Measurements from ENCODE around the gene SMARCAD1. TPM values are rescaled to one million over a fixed set of nuclear protein-coding genes. Genes with fewer than 3 reads are reported as not detected.

The SMARCAD1 gene
- 10 to 100 TPM; 33.6 to 44.5 TPM for total RNA-seq

- peaks cover 3 to 24% of the 10 kb centered on the region in 2 donors for H3K36me3 Mint-ChIP-seq (ENCODE audit: insufficient read depth in 2 of 2)
- peak within 1 kb of the TSS; percentile 97 to 100 for H3K4me3 Mint-ChIP-seq
- peak within 1 kb of the TSS; percentile 100 for H3K27ac Mint-ChIP-seq
- DNase-seq (peak; percentile 86 to 89), ATAC-seq (replicated peaks in 1 of 2) (peak; percentile 97 to 98)
- no peaks in the 10 kb centered on the region for H3K9me3 Mint-ChIP-seq
- H3K4me1 Mint-ChIP-seq (ENCODE audit: low read depth): peaks cover 44% of the 10 kb centered on the region
- no peaks in the 10 kb centered on the region for H3K27me3 Mint-ChIP-seq (ENCODE audit: low read depth)
These were observed at the start of gene SMARCAD1 for GRCh38 chr4:94207469-94208224. Gene SMARCAD1, plus strand, starts transcription at chr4:94207865. Its CDS starts 530 bp downstream, at chr4:94208395.

- ATAC-seq (replicated peaks in 1 of 2): no peak
- H3K4me3 Mint-ChIP-seq: no peak overlapping the region
- no peaks in the 10 kb centered on the region for H3K36me3 Mint-ChIP-seq (ENCODE audit: insufficient read depth in 2 of 2)
These were observed 48.8 kb upstream of the SMARCAD1 start for GRCh38 chr4:94158883-94159282.

GRCh38 chr4:94159790-94160189, 47.9 kb upstream of the SMARCAD1 start:
- DNase-seq: no peak
- H3K27ac Mint-ChIP-seq: no peak overlapping the region
- ATAC-seq (replicated peaks in 1 of 2): no peak

More at GRCh38 chr4:94158883-94159282, 48.8 kb upstream of the SMARCAD1 start:
- no peak for DNase-seq
- Mint-ChIP-seq H3K27ac (no peak overlapping the region), H3K27me3 (ENCODE audit: low read depth) (no peaks in the 10 kb centered on the region), H3K9me3 (no peaks in the 10 kb centered on the region), H3K4me1 (ENCODE audit: low read depth) (peaks cover 11% of the 10 kb centered on the region)

GRCh38 chr4:94160774-94161173, 46.9 kb upstream of the SMARCAD1 start:
- peak in 1 of 2 donors; percentile 1 for DNase-seq
- H3K36me3 Mint-ChIP-seq (ENCODE audit: insufficient read depth in 2 of 2): no peaks in the 10 kb centered on the region
- ATAC-seq (replicated peaks in 1 of 2): peak; percentile 58 to 64
- H3K27me3 Mint-ChIP-seq (ENCODE audit: low read depth): no peaks in the 10 kb centered on the region
- H3K9me3 Mint-ChIP-seq: no peaks in the 10 kb centered on the region
- peaks cover 11% of the 10 kb centered on the region for H3K4me1 Mint-ChIP-seq (ENCODE audit: low read depth)
- H3K27ac Mint-ChIP-seq: no peak overlapping the region
- no peak overlapping the region for H3K4me3 Mint-ChIP-seq

More at GRCh38 chr4:94159790-94160189, 47.9 kb upstream of the SMARCAD1 start:
- Mint-ChIP-seq H3K4me3 (no peak overlapping the region), H3K9me3 (no peaks in the 10 kb centered on the region), H3K4me1 (ENCODE audit: low read depth) (peaks cover 11% of the 10 kb centered on the region), H3K36me3 (ENCODE audit: insufficient read depth in 2 of 2) (no peaks in the 10 kb centered on the region), H3K27me3 (ENCODE audit: low read depth) (no peaks in the 10 kb centered on the region)

GRCh38 chr4:94165256-94165655, 42.4 kb upstream of the SMARCAD1 start:
- H3K27me3 Mint-ChIP-seq (ENCODE audit: low read depth): no peaks in the 10 kb centered on the region
- ATAC-seq (replicated peaks in 1 of 2) (no peak), DNase-seq (no peak)

GRCh38 chr4:94168321-94168720, 39.3 kb upstream of the SMARCAD1 start:
- Mint-ChIP-seq H3K4me3 (no peak overlapping the region), H3K36me3 (ENCODE audit: insufficient read depth in 2 of 2) (no peaks in the 10 kb centered on the region), H3K27ac (no peak overlapping the region), H3K9me3 (peaks cover 0 to 3% of the 10 kb centered on the region in 2 donors), H3K4me1 (ENCODE audit: low read depth) (no peaks in the 10 kb centered on the region), H3K27me3 (ENCODE audit: low read depth) (no peaks in the 10 kb centered on the region)
- ATAC-seq (replicated peaks in 1 of 2): no peak
- DNase-seq: no peak

More at GRCh38 chr4:94165256-94165655, 42.4 kb upstream of the SMARCAD1 start:
- Mint-ChIP-seq H3K27ac (no peak overlapping the region), H3K36me3 (ENCODE audit: insufficient read depth in 2 of 2) (no peaks in the 10 kb centered on the region), H3K9me3 (no peaks in the 10 kb centered on the region), H3K4me3 (no peak overlapping the region), H3K4me1 (ENCODE audit: low read depth) (peaks cover 7% of the 10 kb centered on the region)

- H3K9me3 Mint-ChIP-seq: peaks cover 0 to 3% of the 10 kb centered on the region in 2 donors
- no peak for ATAC-seq (replicated peaks in 1 of 2)
- H3K4me3 Mint-ChIP-seq: no peak overlapping the region
- H3K4me1 Mint-ChIP-seq (ENCODE audit: low read depth): no peaks in the 10 kb centered on the region
- no peak overlapping the region for H3K27ac Mint-ChIP-seq
- H3K36me3 Mint-ChIP-seq (ENCODE audit: insufficient read depth in 2 of 2): no peaks in the 10 kb centered on the region
- H3K27me3 Mint-ChIP-seq (ENCODE audit: low read depth): no peaks in the 10 kb centered on the region
- DNase-seq: no peak
These were observed 37.8 kb upstream of the SMARCAD1 start for GRCh38 chr4:94169803-94170372.

GRCh38 chr4:94171616-94172015, 36.0 kb upstream of the SMARCAD1 start:
- no peaks in the 10 kb centered on the region for H3K36me3 Mint-ChIP-seq (ENCODE audit: insufficient read depth in 2 of 2)
- ATAC-seq (replicated peaks in 1 of 2) (no peak), DNase-seq (no peak)
- H3K4me3 Mint-ChIP-seq: no peak overlapping the region
- peaks cover 0 to 3% of the 10 kb centered on the region in 2 donors for H3K9me3 Mint-ChIP-seq
- H3K27ac Mint-ChIP-seq: no peak overlapping the region
- no peaks in the 10 kb centered on the region for H3K4me1 Mint-ChIP-seq (ENCODE audit: low read depth)
- peaks cover 9% of the 10 kb centered on the region for H3K27me3 Mint-ChIP-seq (ENCODE audit: low read depth)

GRCh38 chr4:94175553-94176261, 32.0 kb upstream of the SMARCAD1 start:
- Mint-ChIP-seq H3K27me3 (ENCODE audit: low read depth) (peaks cover 14% of the 10 kb centered on the region), H3K36me3 (ENCODE audit: insufficient read depth in 2 of 2) (no peaks in the 10 kb centered on the region), H3K9me3 (peaks cover 0 to under 1% of the 10 kb centered on the region in 2 donors), H3K4me1 (ENCODE audit: low read depth) (no peaks in the 10 kb centered on the region), H3K27ac (no peak overlapping the region), H3K4me3 (no peak overlapping the region)
- ATAC-seq (replicated peaks in 1 of 2) (no peak), DNase-seq (no peak)

GRCh38 chr4:94177822-94178221, 29.8 kb upstream of the SMARCAD1 start:
- Mint-ChIP-seq H3K27ac (no peak overlapping the region), H3K27me3 (ENCODE audit: low read depth) (peaks cover 23% of the 10 kb centered on the region), H3K4me1 (ENCODE audit: low read depth) (no peaks in the 10 kb centered on the region), H3K9me3 (no peaks in the 10 kb centered on the region), H3K36me3 (ENCODE audit: insufficient read depth in 2 of 2) (no peaks in the 10 kb centered on the region), H3K4me3 (no peak overlapping the region)
- DNase-seq (no peak), ATAC-seq (replicated peaks in 1 of 2) (no peak)

- Mint-ChIP-seq H3K4me1 (ENCODE audit: low read depth) (no peaks in the 10 kb centered on the region), H3K27me3 (ENCODE audit: low read depth) (peaks cover 25% of the 10 kb centered on the region), H3K9me3 (peaks cover 0 to 2% of the 10 kb centered on the region in 2 donors), H3K4me3 (no peak overlapping the region), H3K36me3 (ENCODE audit: insufficient read depth in 2 of 2) (no peaks in the 10 kb centered on the region), H3K27ac (no peak overlapping the region)
- DNase-seq: no peak
- ATAC-seq (replicated peaks in 1 of 2): no peak
These were observed 25.9 kb upstream of the SMARCAD1 start for GRCh38 chr4:94181815-94182214.

- Mint-ChIP-seq H3K27ac (no peak overlapping the region), H3K9me3 (no peaks in the 10 kb centered on the region), H3K27me3 (ENCODE audit: low read depth) (peaks cover 14% of the 10 kb centered on the region), H3K4me1 (ENCODE audit: low read depth) (peaks cover 9% of the 10 kb centered on the region), H3K36me3 (ENCODE audit: insufficient read depth in 2 of 2) (peaks cover 0 to 3% of the 10 kb centered on the region in 2 donors), H3K4me3 (no peak overlapping the region)
- no peak for DNase-seq
- ATAC-seq (replicated peaks in 1 of 2): no peak
These were observed 4.9 kb upstream of the SMARCAD1 start for GRCh38 chr4:94202769-94203168.

- no peak for ATAC-seq (replicated peaks in 1 of 2)
- no peaks in the 10 kb centered on the region for H3K27me3 Mint-ChIP-seq (ENCODE audit: low read depth)
- no peaks in the 10 kb centered on the region for H3K9me3 Mint-ChIP-seq
- peak overlapping the region; percentile 97 to 100 for H3K4me3 Mint-ChIP-seq
- H3K27ac Mint-ChIP-seq: peak overlapping the region; percentile 100
- H3K36me3 Mint-ChIP-seq (ENCODE audit: insufficient read depth in 2 of 2): peaks cover 5 to 28% of the 10 kb centered on the region in 2 donors
- H3K4me1 Mint-ChIP-seq (ENCODE audit: low read depth): peaks cover 51% of the 10 kb centered on the region
- DNase-seq: no peak
These were observed 601 bp downstream of the SMARCAD1 start for GRCh38 chr4:94208266-94208665.
